Spinal cord (tissue), 10 donors: Measurements from ENCODE around the gene CSTF2T. TPM values are rescaled to one million over a fixed set of nuclear protein-coding genes. Genes with fewer than 3 reads are reported as not detected.

Experiments used
- DNase-seq, 6 donors: peaks; one replicate each; pipeline versions ENCODE4 v3.0.0 to v3.0.0-alpha.2; 2013 to 2015; ENCODE audit warnings: low spot score in 6 of 6, low read depth in 4 of 6
- H3K27ac ChIP-seq: one replicate; pipeline ENCODE4 v1.5.1; 2013; ENCODE audit warnings: low read depth, low read length, control low read depth
- H3K27me3 ChIP-seq: one replicate; pipeline ENCODE4 v1.6.1; 2013; ENCODE audit warnings: low read length; ENCODE audit not compliant: control insufficient read depth, insufficient read depth
- H3K36me3 ChIP-seq: one replicate; pipeline ENCODE4 v1.6.1; 2013; ENCODE audit warnings: low read length; ENCODE audit not compliant: control insufficient read depth, insufficient read depth
- H3K4me1 ChIP-seq: one replicate; pipeline ENCODE4 v1.6.1; 2013; ENCODE audit warnings: low read length; ENCODE audit not compliant: control insufficient read depth, insufficient read depth
- H3K4me3 ChIP-seq: one replicate; pipeline ENCODE4 v1.5.1; 2013; ENCODE audit warnings: low read depth, low read length, control low read depth
- H3K9me3 ChIP-seq: one replicate; pipeline ENCODE4 v1.6.1; 2013; ENCODE audit warnings: low read length; ENCODE audit not compliant: control insufficient read depth, insufficient read depth
- WGBS: methylation state at CpG from one replicate; pipeline ENCODE4 v1.1.5; 2013; ENCODE audit warnings: missing lambda C conversion rate; ENCODE audit not compliant: insufficient coverage; 5-methylcytosine and 5-hydroxymethylcytosine counted together
- long read RNA-seq, 4 donors: transcript quantifications; one replicate each; lab custom pipeline, GENCODE V29; 2026
- polyA plus RNA-seq, 2 donors: library from polyadenylated mRNA; unstranded; fragments of 120-200 nt; gene quantifications; one replicate each; pipeline ENCODE4 v1.2.1, GENCODE V29; 2013; ENCODE audit not compliant: insufficient read length in 2 of 2
- total RNA-seq, 2 donors: library from RNA; depleted of rRNA in 1 of 2; stranded (reverse); fragments of 120-200 nt in 1 of 2; fragments of >200 nt in 1 of 2; gene quantifications; one replicate each; pipeline versions ENCODE4 v1.2.3 to v1.2.4, GENCODE V29; 2013 to 2014
- donor health status: healthy.

CSTF2T gene, protein sequence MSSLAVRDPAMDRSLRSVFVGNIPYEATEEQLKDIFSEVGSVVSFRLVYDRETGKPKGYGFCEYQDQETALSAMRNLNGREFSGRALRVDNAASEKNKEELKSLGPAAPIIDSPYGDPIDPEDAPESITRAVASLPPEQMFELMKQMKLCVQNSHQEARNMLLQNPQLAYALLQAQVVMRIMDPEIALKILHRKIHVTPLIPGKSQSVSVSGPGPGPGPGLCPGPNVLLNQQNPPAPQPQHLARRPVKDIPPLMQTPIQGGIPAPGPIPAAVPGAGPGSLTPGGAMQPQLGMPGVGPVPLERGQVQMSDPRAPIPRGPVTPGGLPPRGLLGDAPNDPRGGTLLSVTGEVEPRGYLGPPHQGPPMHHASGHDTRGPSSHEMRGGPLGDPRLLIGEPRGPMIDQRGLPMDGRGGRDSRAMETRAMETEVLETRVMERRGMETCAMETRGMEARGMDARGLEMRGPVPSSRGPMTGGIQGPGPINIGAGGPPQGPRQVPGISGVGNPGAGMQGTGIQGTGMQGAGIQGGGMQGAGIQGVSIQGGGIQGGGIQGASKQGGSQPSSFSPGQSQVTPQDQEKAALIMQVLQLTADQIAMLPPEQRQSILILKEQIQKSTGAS
- total RNA-seq (10 to 100 TPM; 28.2 to 37.3 TPM), polyA plus RNA-seq (10 to 100 TPM; 33.6 to 41.9 TPM)
- long read RNA-seq, donor 1, full-length matches to known transcripts, result 40 of 40 reads
- long read RNA-seq, donor 1, partial matches to known transcripts, result 0 of 40 reads
- long read RNA-seq, donor 1, other reads (novel, unspliced or antisense), result 0 of 40 reads
- long read RNA-seq, donor 2, full-length matches to known transcripts, result 22 of 22 reads
- long read RNA-seq, donor 2, partial matches to known transcripts, result 0 of 22 reads
- long read RNA-seq, donor 2, other reads (novel, unspliced or antisense), result 0 of 22 reads
- long read RNA-seq, donor 3, full-length matches to known transcripts, result 25 of 25 reads
- long read RNA-seq, donor 3, partial matches to known transcripts, result 0 of 25 reads
- long read RNA-seq, donor 3, other reads (novel, unspliced or antisense), result 0 of 25 reads
- long read RNA-seq, donor 4, full-length matches to known transcripts, result 46 of 46 reads
- long read RNA-seq, donor 4, partial matches to known transcripts, result 0 of 46 reads
- long read RNA-seq, donor 4, other reads (novel, unspliced or antisense), result 0 of 46 reads

DNA sequence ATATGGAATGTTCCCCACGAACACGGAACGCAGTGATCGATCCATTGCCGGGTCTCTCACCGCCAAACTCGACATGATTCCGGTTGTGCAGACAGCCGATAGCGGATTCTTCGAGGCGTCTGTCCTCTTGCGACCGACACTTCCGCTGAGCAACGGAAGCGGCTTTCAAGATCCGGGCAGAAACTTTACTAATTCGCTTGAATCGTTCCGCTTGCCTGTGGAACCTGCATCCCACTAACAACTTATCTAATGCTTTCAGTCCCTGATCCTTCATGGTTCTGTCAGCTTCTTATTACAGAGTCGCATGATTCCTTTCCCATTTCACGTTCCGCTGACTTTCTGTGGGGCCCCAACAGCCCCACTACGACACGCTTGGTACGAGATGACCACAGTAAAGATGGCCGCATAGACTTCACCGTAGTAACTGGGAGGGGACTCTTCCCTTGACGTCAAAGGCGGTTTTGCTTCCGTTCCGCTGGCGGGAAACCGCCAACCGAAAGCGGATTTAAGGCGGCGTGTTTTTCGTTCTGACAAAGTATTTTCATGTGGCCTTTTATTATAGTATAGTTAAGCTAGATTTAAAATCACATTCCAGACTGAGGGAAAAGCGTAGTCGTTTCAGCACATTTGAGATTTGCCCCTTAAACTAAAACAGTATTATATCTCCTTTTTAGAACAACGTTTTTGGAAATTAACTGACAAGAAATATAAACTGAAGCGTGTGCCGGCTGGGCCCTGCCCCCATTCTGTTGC lies at the start of gene CSTF2T:
Gene CSTF2T (minus strand): TSS at position 121 of the 753 bp plus-strand sequence. CDS start 46 bp downstream, at position 75.
- Histone ChIP-seq H3K4me1 (peaks cover 15% of the 10 kb centered on the region), H3K9me3 (no peaks in the 10 kb centered on the region), H3K27me3 (no peaks in the 10 kb centered on the region), H3K27ac (peak within 1 kb of the TSS; percentile 99), H3K36me3 (peaks cover 15% of the 10 kb centered on the region), H3K4me3 (peak within 1 kb of the TSS; percentile 90)
- under 1% methylated on average over 33 of the region's 45 CpGs for WGBS
- peak; percentile 90 to 99 (median 96) for DNase-seq

DNA sequence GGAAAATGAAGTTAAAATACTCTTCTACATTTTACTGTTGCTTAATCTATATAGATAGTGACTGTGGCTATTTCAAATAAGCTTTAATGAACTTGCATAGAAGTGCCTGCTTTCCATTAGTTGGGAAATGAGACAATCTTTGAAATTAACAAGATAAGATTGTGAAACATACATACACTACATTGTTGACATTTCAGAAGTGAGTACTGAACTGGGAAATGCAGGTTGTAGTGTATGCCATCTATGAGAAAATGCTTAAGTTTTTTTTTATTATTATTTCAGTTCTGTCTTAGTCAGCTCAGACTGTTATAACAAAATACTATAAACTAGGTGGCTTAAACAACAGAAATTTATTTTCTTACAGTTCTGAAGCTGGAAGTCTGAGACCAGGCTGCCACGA lies 49.6 kb upstream of the CSTF2T start:
- no peak overlapping the region for H3K27ac ChIP-seq
- no peak overlapping the region for H3K4me3 ChIP-seq
- no peaks in the 10 kb centered on the region for H3K36me3 ChIP-seq
- H3K27me3 ChIP-seq, result no peaks in the 10 kb centered on the region
- H3K4me1 ChIP-seq, result no peaks in the 10 kb centered on the region
- WGBS, result no CpG with 5 or more reads among the region's 1 CpG
- no peak for DNase-seq
- no peaks in the 10 kb centered on the region for H3K9me3 ChIP-seq

DNA sequence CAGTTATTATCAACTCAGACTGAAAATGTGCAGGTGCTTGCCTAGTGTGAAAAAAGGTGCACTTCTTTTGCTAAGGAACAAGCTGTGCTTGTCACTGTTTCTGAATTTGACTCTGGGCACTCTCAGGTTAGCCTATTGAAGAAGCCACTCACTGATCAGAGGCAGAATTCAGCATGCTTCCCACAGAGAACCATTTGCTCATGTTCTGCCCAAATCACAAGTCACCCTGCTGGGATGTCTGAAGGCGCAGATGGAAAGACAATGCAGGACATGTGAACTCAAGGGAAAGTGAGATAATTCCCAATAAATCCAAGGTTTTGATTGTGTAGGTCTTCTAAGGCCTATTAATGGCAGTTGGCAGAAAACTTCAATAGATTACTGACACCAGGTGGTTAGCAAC lies 47.8 kb upstream of the CSTF2T start:
- Histone ChIP-seq H3K9me3 (no peaks in the 10 kb centered on the region), H3K4me3 (no peak overlapping the region), H3K36me3 (no peaks in the 10 kb centered on the region), H3K4me1 (no peaks in the 10 kb centered on the region), H3K27me3 (no peaks in the 10 kb centered on the region), H3K27ac (no peak overlapping the region)
- peak in 2 of 6 donors; percentile 14 to 20 for DNase-seq
- WGBS, result 33% methylated on average over 1 of the region's 1 CpG

- Histone ChIP-seq H3K4me1 (no peaks in the 10 kb centered on the region), H3K27me3 (no peaks in the 10 kb centered on the region), H3K36me3 (no peaks in the 10 kb centered on the region), H3K9me3 (no peaks in the 10 kb centered on the region), H3K27ac (no peak overlapping the region), H3K4me3 (no peak overlapping the region)
- WGBS, result no CpG with 5 or more reads among the region's 2 CpGs
- DNase-seq, result no peak
Measured at GRCh38 chr10:51745397-51745796, 46.0 kb upstream of the CSTF2T start.

GRCh38 chr10:51744235-51745000 lies 45.0 kb upstream of the CSTF2T start:
- WGBS, result 87% methylated on average over 3 of the region's 6 CpGs
- H3K27ac ChIP-seq, result no peak overlapping the region
- H3K4me1 ChIP-seq, result no peaks in the 10 kb centered on the region
- H3K4me3 ChIP-seq, result no peak overlapping the region
- no peak for DNase-seq
- H3K9me3 ChIP-seq, result no peaks in the 10 kb centered on the region
- H3K27me3 ChIP-seq, result no peaks in the 10 kb centered on the region
- H3K36me3 ChIP-seq, result no peaks in the 10 kb centered on the region

GRCh38 chr10:51743146-51743545 lies 43.8 kb upstream of the CSTF2T start:
- Histone ChIP-seq H3K4me1 (no peaks in the 10 kb centered on the region), H3K27me3 (no peaks in the 10 kb centered on the region), H3K4me3 (no peak overlapping the region), H3K27ac (no peak overlapping the region), H3K36me3 (no peaks in the 10 kb centered on the region), H3K9me3 (no peaks in the 10 kb centered on the region)
- DNase-seq, result peak in 2 of 6 donors; percentile 9 to 47
- WGBS, result 60% methylated on average over 3 of the region's 6 CpGs

- no CpG with 5 or more reads among the region's 1 CpG for WGBS
- Histone ChIP-seq H3K9me3 (no peaks in the 10 kb centered on the region), H3K27me3 (no peaks in the 10 kb centered on the region), H3K4me1 (no peaks in the 10 kb centered on the region), H3K4me3 (no peak overlapping the region), H3K36me3 (no peaks in the 10 kb centered on the region), H3K27ac (no peak overlapping the region)
- no peak for DNase-seq
Measured at GRCh38 chr10:51733057-51733456, 33.7 kb upstream of the CSTF2T start.

GRCh38 chr10:51729822-51730555 lies 30.6 kb upstream of the CSTF2T start:
- DNase-seq, result no peak
- H3K4me3 ChIP-seq, result no peak overlapping the region
- WGBS, result no CpG with 5 or more reads among the region's 7 CpGs
- no peaks in the 10 kb centered on the region for H3K36me3 ChIP-seq
- H3K4me1 ChIP-seq, result no peaks in the 10 kb centered on the region
- no peaks in the 10 kb centered on the region for H3K27me3 ChIP-seq
- H3K9me3 ChIP-seq, result no peaks in the 10 kb centered on the region
- no peak overlapping the region for H3K27ac ChIP-seq
